AG04450 (cell line): ENCODE data around the gene TBX3. TPM values are rescaled to one million over a fixed set of nuclear protein-coding genes. Genes with fewer than 3 reads are reported as not detected.

ENCODE experiments used
- CTCF ChIA-PET: fragments of 300-600, 350-600 bp; formaldehyde crosslinking; extraction: SDS; loops from one replicate; lab custom pipeline; 2022; ENCODE audit warnings: antibody characterized with exemption, inconsistent platforms; lab: Charles Lee
- POLR2A ChIA-PET: fragments of 350-600 bp; formaldehyde crosslinking; extraction: SDS; loops from one replicate; lab custom pipeline; 2021; ENCODE audit warnings: antibody characterized with exemption, inconsistent platforms; lab: Yijun Ruan, JAX
- DNase-seq: peaks from one replicate; pipeline ENCODE4 v3.0.0-alpha.2; 2011; ENCODE audit warnings: low read depth, low spot score
- H3K27ac ChIP-seq: one replicate; pipeline ENCODE4 v1.5.1; 2012; ENCODE audit warnings: low read depth, low read length, control low read depth
- H3K27me3 ChIP-seq: one replicate; pipeline ENCODE4 v1.6.0; 2012; ENCODE audit warnings: low read length; ENCODE audit not compliant: control insufficient read depth, insufficient read depth
- H3K4me3 ChIP-seq: 2 replicates; pipeline ENCODE4 v1.5.1; 2011; ENCODE audit warnings: mild to moderate bottlenecking, low read depth, low read length, control low read depth
- H3K9me3 ChIP-seq: 2 replicates; pipeline ENCODE4 v1.5.1; 2012; ENCODE audit warnings: low read length; ENCODE audit not compliant: control insufficient read depth, insufficient read depth
- CTCF ChIP-seq: IDR thresholded peaks from 2 replicates; pipeline ENCODE4 v1.5.1; 2011; ENCODE audit warnings: low read depth, low read length, control low read depth, inconsistent platforms
- polyA plus RNA-seq: library from polyadenylated mRNA; depleted of rRNA; stranded (reverse); fragments of >200 nt; gene quantifications from 2 replicates; pipeline ENCODE4 v1.2.3, GENCODE V29; 2011
- small RNA-seq: library from RNA; depleted of rRNA; stranded (forward); fragments of <200 nt; gene quantifications from one replicate; pipeline ENCODE3, GENCODE V24; 2012; ENCODE audit warnings: low read depth; ENCODE audit not compliant: insufficient read length

The TBX3 gene
- polyA plus RNA-seq, 1 experiment = 54.8 TPM

GRCh38 chr12:114625294-114625851 is 58.6 kb downstream of the TBX3 start:
- Histone ChIP-seq H3K27ac (no peak overlapping the region), H3K9me3 (no peaks in the 10 kb centered on the region), H3K4me3 (no peak overlapping the region), H3K27me3 (peaks cover under 1% of the 10 kb centered on the region)
- DNase-seq = peak; percentile 42
- peak; percentile 92 for TF ChIP-seq CTCF
- CTCF ChIA-PET = interaction anchor here (0.6 to 9.3 kb wide), 19 partner anchors 11 to 1292 kb away, joined by 3 to 91 read pairs (median 4); partner anchors contain the start of gene RBM19
- POLR2A ChIA-PET = no interaction called here

GRCh38 chr12:114623737-114624136 is 60.2 kb downstream of the TBX3 start:
- no peak overlapping the region for H3K27ac ChIP-seq
- H3K4me3 ChIP-seq = no peak overlapping the region
- no peaks in the 10 kb centered on the region for H3K27me3 ChIP-seq
- ChIA-PET POLR2A (no interaction called here), CTCF (interaction anchor here (0.5 to 9.3 kb wide), 7 partner anchors 9 to 1293 kb away, joined by 3 to 91 read pairs (median 27); partner anchors contain the start of gene RBM19)
- no peak for TF ChIP-seq CTCF
- H3K9me3 ChIP-seq = no peaks in the 10 kb centered on the region
- DNase-seq = no peak

Small RNAs within 50 kb of the gene (small RNA-seq; reads per million reads assigned to genes)
- gene RF00019 = not detected
